Activated naive CD4-positive, alpha-beta T cell treated with anti-CD3 and anti-CD28 coated beads, Interleukin-2, amount 50 U/mL, for 24 hours (primary cell): Measurements from ENCODE around the gene CLCA4.
"Not testable (repeated sequence)": the region's sequence is repeated elsewhere in the genome, so short reads cannot be mapped to it uniquely, and the experiment has no call there.

Source experiments
- H3K27ac Mint-ChIP-seq: one replicate; pipeline ENCODE4 v1.8.0; 2021; ENCODE audit warnings: mild to moderate bottlenecking, mixed read lengths
- H3K27me3 Mint-ChIP-seq: one replicate; pipeline ENCODE4 v1.8.0; 2021; ENCODE audit warnings: mixed read lengths
- H3K36me3 Mint-ChIP-seq: one replicate; pipeline ENCODE4 v1.8.0; 2021; ENCODE audit warnings: mixed read lengths
- H3K4me1 Mint-ChIP-seq: one replicate; pipeline ENCODE4 v1.8.0; 2021; ENCODE audit warnings: mixed read lengths
- H3K4me3 Mint-ChIP-seq: one replicate; pipeline ENCODE4 v1.8.0; 2021; ENCODE audit warnings: mild to moderate bottlenecking, mixed read lengths
- H3K9me3 Mint-ChIP-seq: one replicate; pipeline ENCODE4 v1.8.0; 2021; ENCODE audit warnings: mixed read lengths

CLCA4 gene, protein sequence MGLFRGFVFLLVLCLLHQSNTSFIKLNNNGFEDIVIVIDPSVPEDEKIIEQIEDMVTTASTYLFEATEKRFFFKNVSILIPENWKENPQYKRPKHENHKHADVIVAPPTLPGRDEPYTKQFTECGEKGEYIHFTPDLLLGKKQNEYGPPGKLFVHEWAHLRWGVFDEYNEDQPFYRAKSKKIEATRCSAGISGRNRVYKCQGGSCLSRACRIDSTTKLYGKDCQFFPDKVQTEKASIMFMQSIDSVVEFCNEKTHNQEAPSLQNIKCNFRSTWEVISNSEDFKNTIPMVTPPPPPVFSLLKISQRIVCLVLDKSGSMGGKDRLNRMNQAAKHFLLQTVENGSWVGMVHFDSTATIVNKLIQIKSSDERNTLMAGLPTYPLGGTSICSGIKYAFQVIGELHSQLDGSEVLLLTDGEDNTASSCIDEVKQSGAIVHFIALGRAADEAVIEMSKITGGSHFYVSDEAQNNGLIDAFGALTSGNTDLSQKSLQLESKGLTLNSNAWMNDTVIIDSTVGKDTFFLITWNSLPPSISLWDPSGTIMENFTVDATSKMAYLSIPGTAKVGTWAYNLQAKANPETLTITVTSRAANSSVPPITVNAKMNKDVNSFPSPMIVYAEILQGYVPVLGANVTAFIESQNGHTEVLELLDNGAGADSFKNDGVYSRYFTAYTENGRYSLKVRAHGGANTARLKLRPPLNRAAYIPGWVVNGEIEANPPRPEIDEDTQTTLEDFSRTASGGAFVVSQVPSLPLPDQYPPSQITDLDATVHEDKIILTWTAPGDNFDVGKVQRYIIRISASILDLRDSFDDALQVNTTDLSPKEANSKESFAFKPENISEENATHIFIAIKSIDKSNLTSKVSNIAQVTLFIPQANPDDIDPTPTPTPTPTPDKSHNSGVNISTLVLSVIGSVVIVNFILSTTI

GRCh38 chr1:86546787-86547221, at the start of gene CLCA4:
CLCA4 (plus strand) TSS chr1:86547078; CDS start chr1:86547120, 42 bp downstream.
- no peak within 1 kb of the TSS for H3K4me3 Mint-ChIP-seq
- H3K9me3 Mint-ChIP-seq = no peaks in the 10 kb centered on the region

DNA sequence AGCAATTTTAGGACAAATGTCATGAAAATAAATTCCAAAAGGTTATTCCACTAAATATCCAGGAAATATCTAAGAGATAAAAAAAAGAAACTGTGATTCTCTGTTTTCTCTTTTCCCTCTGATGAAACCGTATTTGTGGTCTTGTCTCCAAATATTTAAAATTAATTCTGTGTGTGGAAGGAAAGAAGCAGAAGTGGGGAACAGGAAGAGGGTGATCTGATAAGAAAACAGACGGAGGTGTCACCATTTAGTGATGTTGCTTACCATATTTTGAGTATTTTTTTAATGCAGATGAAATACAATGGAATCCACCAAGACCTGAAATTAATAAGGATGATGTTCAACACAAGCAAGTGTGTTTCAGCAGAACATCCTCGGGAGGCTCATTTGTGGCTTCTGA, 48.6 kb upstream of the CLCA4 start:
- Mint-ChIP-seq H3K36me3 (no peaks in the 10 kb centered on the region), H3K4me1 (peaks cover 11% of the 10 kb centered on the region), H3K27ac (no peak overlapping the region), H3K27me3 (peaks cover 1% of the 10 kb centered on the region), H3K4me3 (no peak overlapping the region), H3K9me3 (no peaks in the 10 kb centered on the region)

More at GRCh38 chr1:86546787-86547221, at the start of gene CLCA4:
- Mint-ChIP-seq H3K27me3 (peaks cover 15% of the 10 kb centered on the region), H3K4me1 (no peaks in the 10 kb centered on the region), H3K36me3 (no peaks in the 10 kb centered on the region), H3K27ac (no peak within 1 kb of the TSS)

DNA sequence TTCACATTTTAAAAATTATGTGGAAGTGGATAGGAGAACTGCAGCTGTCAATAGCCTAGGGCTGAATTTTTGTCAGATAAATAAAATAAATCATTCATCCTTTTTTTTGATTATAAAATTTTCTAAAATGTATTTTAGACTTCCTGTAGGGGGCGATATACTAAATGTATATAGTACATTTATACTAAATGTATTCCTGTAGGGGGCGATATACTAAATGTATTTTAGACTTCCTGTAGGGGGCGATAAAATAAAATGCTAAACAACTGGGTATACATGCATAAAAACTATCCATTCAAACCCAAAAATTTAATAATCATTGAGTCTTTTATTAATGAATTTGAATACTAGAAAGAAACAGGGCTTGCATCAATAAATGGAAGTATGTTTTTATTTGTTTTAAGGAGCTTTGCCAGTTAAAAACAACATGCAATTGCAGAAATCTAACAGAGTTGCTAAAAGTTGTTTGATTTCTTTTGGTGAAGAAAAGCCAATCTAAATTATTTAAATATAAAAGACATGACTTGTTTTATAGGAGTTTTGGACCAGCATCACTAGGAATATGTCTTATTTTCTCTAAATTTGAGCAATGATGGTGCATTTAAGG, 46.8 kb upstream of the CLCA4 start:
- Mint-ChIP-seq H3K4me3 (no peak overlapping the region), H3K27ac (no peak overlapping the region), H3K36me3 (no peaks in the 10 kb centered on the region), H3K27me3 (peaks cover 1% of the 10 kb centered on the region), H3K9me3 (no peaks in the 10 kb centered on the region), H3K4me1 (peaks cover 11% of the 10 kb centered on the region)

GRCh38 chr1:86500714-86501113, 46.2 kb upstream of the CLCA4 start:
- Mint-ChIP-seq H3K4me3 (no peak overlapping the region), H3K4me1 (peaks cover 11% of the 10 kb centered on the region), H3K36me3 (no peaks in the 10 kb centered on the region), H3K9me3 (no peaks in the 10 kb centered on the region), H3K27me3 (peaks cover 1% of the 10 kb centered on the region), H3K27ac (no peak overlapping the region)

DNA sequence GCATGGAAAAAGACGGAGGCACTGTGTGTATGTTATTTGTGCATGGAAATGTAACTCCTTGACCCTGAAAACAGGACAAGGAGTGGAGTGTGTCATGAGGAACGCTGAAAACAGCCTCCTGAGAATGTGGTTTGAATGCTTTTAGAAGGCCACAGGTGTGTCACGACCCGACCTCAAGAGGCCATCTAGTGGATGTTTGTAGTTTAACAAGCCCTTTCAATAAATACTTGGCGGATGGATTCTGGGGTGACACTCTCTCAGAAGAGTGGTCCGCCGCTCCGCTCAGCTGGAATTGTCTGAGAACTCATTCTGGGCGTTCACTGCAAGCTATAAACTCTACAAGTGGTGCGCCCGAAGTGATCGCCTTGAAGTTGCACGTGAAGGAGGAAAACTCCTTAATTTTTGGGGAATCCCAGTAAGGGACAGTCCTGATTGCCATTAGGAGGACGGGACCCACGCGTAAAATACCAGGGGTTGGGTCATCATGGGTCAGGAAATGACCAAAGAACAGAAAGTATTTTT, 44.7 kb upstream of the CLCA4 start:
- not testable (repeated sequence) for H3K27ac Mint-ChIP-seq, H3K27me3 Mint-ChIP-seq, H3K36me3 Mint-ChIP-seq, H3K9me3 Mint-ChIP-seq
- Mint-ChIP-seq H3K4me1 (peaks cover 11% of the 10 kb centered on the region), H3K4me3 (peak overlapping the region; percentile 91)

DNA sequence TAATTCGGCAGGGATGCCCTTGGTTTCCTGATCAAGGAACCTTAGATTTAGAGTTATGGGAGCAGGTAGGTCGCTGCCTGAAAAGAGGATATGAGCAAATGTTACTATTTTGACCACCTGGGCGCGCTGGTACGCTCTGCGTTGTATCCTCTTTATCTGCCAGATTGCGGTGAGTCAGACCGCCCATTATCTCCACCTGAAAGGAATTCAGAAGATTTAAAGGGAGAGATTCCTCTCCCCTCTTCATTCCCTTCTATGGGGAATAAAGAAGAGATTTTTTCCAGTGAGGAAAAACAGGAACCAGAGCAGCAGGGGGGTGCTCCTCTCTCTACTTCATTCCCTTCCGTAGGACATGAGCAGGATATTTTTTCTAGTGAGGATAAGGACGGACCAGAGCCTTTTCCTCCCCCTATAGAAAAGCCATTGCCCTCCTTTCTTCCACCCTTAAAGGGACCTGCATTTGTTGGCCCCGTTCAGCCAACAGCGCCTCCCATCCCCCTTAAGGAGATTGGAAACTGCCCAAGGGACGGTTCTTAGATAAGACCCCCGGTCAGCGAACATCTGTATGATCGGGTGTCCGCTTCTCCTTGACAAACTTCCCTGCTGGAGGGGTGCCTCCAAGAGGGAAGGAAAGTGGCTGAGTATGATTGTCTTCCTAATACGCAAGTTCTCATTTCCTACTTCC, 44.0 kb upstream of the CLCA4 start:
- Mint-ChIP-seq H3K27me3 (no peaks in the 10 kb centered on the region), H3K27ac (no peak overlapping the region), H3K9me3 (no peaks in the 10 kb centered on the region), H3K4me3 (peak overlapping the region; percentile 91), H3K36me3 (no peaks in the 10 kb centered on the region), H3K4me1 (peaks cover 11% of the 10 kb centered on the region)

DNA sequence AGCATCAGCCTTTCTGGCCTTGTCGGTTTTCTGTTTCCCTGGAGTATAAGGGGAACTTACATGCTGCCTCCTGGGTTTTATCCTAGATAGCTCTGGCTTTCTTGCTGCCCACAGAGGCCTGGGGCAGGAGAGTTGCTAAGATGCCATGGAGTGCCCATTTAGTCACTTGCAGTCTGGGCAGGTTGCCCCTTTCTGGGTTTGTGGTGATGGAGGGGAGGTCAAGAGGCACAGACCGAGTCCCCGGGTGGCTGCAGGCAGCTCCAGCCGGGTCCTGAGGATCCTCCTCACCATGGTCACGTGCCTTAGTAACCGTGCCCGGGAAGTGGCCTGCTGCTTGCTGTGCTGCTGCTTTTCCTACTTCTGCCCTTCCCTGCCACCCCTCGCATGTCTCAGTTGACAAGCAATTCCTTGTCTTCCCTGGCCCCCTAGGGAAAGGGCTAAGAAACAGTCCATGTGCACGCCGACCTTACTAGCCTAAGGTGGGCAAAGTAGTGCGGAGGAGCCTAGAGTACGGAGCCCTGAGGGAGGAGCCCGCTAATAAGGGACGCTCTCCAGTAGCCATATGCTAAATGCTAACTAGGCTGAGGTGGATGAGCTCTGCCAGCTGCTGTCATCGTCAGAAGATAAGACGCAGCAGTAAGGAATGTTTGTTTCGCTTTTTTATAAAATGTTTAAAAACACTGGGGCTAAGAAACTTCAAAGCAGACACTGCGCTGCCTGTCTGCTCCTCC, 43.3 kb upstream of the CLCA4 start:
- H3K27me3 Mint-ChIP-seq = no peaks in the 10 kb centered on the region
- H3K36me3 Mint-ChIP-seq = no peaks in the 10 kb centered on the region
- no peaks in the 10 kb centered on the region for H3K9me3 Mint-ChIP-seq
- peak overlapping the region; percentile 57 for H3K4me3 Mint-ChIP-seq
- H3K4me1 Mint-ChIP-seq = peaks cover 11% of the 10 kb centered on the region
- H3K27ac Mint-ChIP-seq = no peak overlapping the region

- H3K4me3 Mint-ChIP-seq = no peak overlapping the region
- H3K27ac Mint-ChIP-seq = no peak overlapping the region
- peaks cover 11% of the 10 kb centered on the region for H3K4me1 Mint-ChIP-seq
- H3K27me3 Mint-ChIP-seq = no peaks in the 10 kb centered on the region
- no peaks in the 10 kb centered on the region for H3K9me3 Mint-ChIP-seq
- no peaks in the 10 kb centered on the region for H3K36me3 Mint-ChIP-seq
Observed at GRCh38 chr1:86504137-86504479, 42.8 kb upstream of the CLCA4 start.

- H3K4me1 Mint-ChIP-seq = peaks cover 11% of the 10 kb centered on the region
- no peak overlapping the region for H3K27ac Mint-ChIP-seq
- no peaks in the 10 kb centered on the region for H3K27me3 Mint-ChIP-seq
- no peaks in the 10 kb centered on the region for H3K36me3 Mint-ChIP-seq
- no peaks in the 10 kb centered on the region for H3K9me3 Mint-ChIP-seq
- no peak overlapping the region for H3K4me3 Mint-ChIP-seq
Observed at GRCh38 chr1:86504895-86505563, 41.8 kb upstream of the CLCA4 start.

DNA sequence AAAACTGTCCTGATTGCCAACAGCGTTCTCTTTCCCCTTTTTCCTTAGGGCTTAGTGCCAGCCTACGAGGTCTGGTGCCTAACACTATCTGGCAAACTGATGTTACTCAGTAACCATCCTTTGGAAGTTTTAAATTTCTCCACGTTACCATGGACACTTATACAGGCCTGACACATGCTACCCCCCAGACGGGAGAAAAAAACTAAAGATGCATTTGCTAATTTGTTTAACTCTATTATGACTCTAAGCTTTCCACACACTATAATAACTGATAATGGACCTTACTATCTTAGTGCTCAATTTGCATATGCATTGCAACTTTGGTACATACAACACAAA, 41.3 kb upstream of the CLCA4 start:
- H3K4me1 Mint-ChIP-seq = peaks cover 11% of the 10 kb centered on the region
- no peaks in the 10 kb centered on the region for H3K36me3 Mint-ChIP-seq
- H3K27ac Mint-ChIP-seq = no peak overlapping the region

DNA sequence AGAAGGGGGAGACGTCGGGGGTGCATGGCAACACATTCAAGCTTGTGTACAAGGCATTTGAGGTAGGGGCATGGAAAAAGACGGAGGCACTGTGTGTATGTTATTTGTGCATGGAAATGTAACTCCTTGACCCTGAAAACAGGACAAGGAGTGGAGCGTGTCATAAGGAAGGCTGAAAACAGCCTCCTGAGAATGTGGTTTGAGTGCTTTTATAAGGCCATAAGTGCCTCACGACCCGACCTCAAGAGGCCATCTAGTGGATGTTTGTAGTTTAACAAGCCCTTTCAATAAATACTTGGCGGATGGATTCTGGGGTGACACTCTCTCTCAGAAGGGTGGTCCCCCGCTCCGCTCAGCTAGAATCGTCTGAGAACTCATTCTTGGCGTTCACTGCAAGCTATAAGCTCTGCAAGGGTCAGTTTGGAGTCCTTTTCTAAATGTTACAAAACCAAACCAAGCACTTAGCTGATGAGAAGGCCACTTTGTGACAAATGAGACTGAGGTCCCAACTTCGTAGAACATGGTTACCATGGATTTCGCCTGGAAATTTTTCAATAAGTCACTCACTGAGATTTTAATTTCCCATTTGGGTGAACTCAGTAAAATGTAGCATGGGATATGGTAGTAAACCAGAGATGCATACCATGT, 38.8 kb upstream of the CLCA4 start:
- Mint-ChIP-seq H3K36me3 (no peaks in the 10 kb centered on the region), H3K9me3 (no peaks in the 10 kb centered on the region), H3K4me1 (no peaks in the 10 kb centered on the region), H3K27ac (no peak overlapping the region), H3K27me3 (no peaks in the 10 kb centered on the region), H3K4me3 (no peak overlapping the region)

More for the DNA sequence above, 41.3 kb upstream of the CLCA4 start:
- Mint-ChIP-seq H3K27me3 (no peaks in the 10 kb centered on the region), H3K4me3 (no peak overlapping the region), H3K9me3 (no peaks in the 10 kb centered on the region)

- Mint-ChIP-seq H3K4me1 (no peaks in the 10 kb centered on the region), H3K27me3 (no peaks in the 10 kb centered on the region), H3K27ac (no peak overlapping the region), H3K4me3 (no peak overlapping the region), H3K9me3 (no peaks in the 10 kb centered on the region), H3K36me3 (no peaks in the 10 kb centered on the region)
Observed at GRCh38 chr1:86508583-86508969, 38.3 kb upstream of the CLCA4 start.

GRCh38 chr1:86515597-86515996, 31.3 kb upstream of the CLCA4 start:
- H3K4me1 Mint-ChIP-seq = no peaks in the 10 kb centered on the region
- H3K27me3 Mint-ChIP-seq = no peaks in the 10 kb centered on the region
- H3K9me3 Mint-ChIP-seq = no peaks in the 10 kb centered on the region
- no peaks in the 10 kb centered on the region for H3K36me3 Mint-ChIP-seq
- H3K27ac Mint-ChIP-seq = no peak overlapping the region
- no peak overlapping the region for H3K4me3 Mint-ChIP-seq

DNA sequence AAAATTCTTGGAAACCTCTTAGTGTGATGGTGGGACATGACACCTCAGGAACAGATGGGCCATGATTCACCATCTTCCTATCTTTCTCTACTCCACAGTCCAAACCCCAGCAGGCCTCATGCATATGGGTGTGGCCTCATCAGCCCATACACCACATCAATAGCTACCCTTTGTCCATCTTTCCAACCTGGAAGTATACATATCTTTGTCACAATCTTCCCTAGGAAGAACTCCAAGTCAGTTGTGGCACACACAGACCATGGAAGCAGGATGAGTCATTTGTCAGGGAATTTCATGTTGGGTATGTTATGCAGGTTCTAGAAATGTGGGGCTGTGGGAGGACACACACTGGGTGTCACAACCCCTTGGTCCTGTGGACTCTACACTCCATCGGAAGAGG, 30.5 kb upstream of the CLCA4 start:
- H3K36me3 Mint-ChIP-seq = no peaks in the 10 kb centered on the region
- H3K4me3 Mint-ChIP-seq = no peak overlapping the region
- no peak overlapping the region for H3K27ac Mint-ChIP-seq
- H3K4me1 Mint-ChIP-seq = no peaks in the 10 kb centered on the region
- no peaks in the 10 kb centered on the region for H3K27me3 Mint-ChIP-seq
- no peaks in the 10 kb centered on the region for H3K9me3 Mint-ChIP-seq
